ENCODE measurements around the gene GAREM1.

GAREM1 gene

GRCh38 chr18:32287249-32287648, 183.4 kb downstream of the GAREM1 start:
- DNase-seq, result no peak

- DNase-seq, result no peak
Measured at GRCh38 chr18:32286749-32287148, 183.9 kb downstream of the GAREM1 start.

DNA sequence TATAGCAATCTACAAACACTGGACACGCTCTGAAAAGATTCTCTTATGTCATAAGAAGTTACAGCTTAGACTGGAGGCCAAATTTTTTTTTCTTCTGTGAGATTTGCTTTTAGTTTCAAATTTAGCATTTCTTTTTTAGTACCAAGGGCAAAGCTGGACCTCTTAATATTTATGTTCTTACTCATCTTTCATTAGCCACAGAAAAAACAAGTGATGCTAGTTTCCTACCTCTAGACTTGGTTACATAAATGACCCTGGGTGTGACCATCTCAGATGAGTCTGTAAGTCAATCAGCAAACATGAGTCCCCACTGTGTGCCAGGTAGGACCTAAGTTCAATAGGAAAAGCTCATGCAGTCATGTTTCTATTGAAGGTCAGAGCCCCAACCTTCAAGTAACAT, 186.4 kb downstream of the GAREM1 start:
- no peak for DNase-seq

GRCh38 chr18:32280911-32281310, 189.8 kb downstream of the GAREM1 start:
- DNase-seq, result no peak

GRCh38 chr18:32280188-32280783, 190.4 kb downstream of the GAREM1 start:
- no peak for DNase-seq

- DNase-seq, result no peak
Measured at GRCh38 chr18:32278177-32278799, 192.4 kb downstream of the GAREM1 start.

GRCh38 chr18:32277549-32277948, 193.1 kb downstream of the GAREM1 start:
- no peak for DNase-seq

GRCh38 chr18:32276906-32277305, 193.8 kb downstream of the GAREM1 start:
- DNase-seq, result no peak

DNA sequence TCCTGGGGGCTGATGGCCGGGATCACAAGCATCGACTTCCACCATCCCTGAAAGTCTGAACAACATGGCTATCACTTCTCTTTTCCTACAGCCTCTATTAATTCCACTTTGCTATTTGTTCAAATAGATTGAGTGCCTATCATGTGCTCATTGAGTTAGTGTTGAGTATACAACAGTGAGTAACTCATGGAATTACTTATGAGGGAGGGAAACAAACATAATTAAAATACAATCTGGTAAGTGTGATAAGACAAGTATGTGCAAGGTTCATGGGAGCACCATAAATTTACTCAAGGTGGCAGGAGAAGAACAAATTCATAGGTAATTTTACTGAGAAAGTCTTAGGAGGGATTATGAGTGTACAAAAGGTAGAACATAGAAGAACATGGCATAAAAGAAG, 194.4 kb downstream of the GAREM1 start:
- DNase-seq, result no peak

- DNase-seq, result no peak
Measured at GRCh38 chr18:32275221-32275620, 195.5 kb downstream of the GAREM1 start.

- no peak for DNase-seq
Measured at GRCh38 chr18:32274307-32274706, 196.4 kb downstream of the GAREM1 start.

- peak; percentile 43 for DNase-seq
Measured at GRCh38 chr18:32271672-32272208, 198.9 kb downstream of the GAREM1 start.

GRCh38 chr18:32270341-32270740, 200.3 kb downstream of the GAREM1 start:
- no peak for DNase-seq

- DNase-seq, result no peak
Measured at GRCh38 chr18:32267463-32267862, 203.2 kb downstream of the GAREM1 start.

DNA sequence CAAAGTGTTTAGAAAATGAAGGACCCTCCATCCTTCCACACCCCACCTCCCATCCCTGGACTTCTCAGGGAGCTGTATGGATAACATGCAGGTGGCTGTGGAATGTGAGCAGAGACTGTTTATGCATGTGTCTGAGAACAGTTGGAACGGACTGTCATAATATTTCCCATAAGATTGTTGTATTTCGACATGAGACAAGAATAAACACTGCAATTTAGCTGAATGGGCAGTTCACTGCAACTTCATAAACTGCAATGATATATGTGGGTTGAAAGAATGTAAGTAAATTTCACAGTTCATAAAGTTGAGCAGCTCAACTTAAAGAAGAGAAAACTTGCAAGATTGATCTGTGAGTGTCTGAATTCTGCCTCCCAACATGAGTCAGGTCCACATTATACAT, 206.3 kb downstream of the GAREM1 start:
- no peak for DNase-seq

DNA sequence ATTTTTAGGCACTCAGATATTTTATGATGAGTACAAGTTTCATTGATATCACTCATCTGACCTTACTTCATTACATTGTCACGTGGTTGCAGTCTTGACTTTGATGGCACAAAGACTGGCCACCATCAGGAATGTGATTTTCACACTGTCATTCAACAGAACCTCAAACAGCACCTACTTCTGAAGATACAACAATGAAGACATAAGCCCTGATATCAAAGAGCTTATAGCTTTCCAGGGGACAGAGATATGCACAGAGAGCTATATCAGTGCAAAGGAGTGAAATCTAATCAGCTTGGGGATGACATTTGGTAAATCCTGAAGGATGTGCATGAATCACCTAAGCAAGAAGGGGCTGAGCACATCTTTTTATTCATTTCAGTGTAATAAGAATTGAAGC, 208.6 kb downstream of the GAREM1 start:
- no peak for DNase-seq

GRCh38 chr18:32261003-32261402, 209.7 kb downstream of the GAREM1 start:
- DNase-seq, result no peak

DNA sequence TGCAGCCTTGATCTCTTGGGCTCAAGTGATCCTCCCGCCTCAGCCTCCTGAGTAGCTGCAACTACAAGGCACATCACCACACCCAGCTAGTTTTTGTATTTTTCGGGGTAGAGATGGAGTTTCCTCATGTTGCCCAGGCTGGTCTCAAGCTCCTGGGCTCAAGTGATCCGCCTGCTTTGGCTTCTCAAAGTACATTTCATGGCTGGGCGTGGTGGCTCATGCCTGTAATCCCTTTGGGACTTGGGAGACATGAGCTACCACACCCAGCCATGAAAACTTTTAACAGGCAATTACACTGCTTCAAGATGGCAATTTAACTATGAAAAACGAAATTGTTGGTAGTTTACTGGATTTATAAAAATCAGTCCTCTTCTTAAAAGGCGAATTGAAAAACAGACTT, 211.1 kb downstream of the GAREM1 start:
- no peak for DNase-seq

DNA sequence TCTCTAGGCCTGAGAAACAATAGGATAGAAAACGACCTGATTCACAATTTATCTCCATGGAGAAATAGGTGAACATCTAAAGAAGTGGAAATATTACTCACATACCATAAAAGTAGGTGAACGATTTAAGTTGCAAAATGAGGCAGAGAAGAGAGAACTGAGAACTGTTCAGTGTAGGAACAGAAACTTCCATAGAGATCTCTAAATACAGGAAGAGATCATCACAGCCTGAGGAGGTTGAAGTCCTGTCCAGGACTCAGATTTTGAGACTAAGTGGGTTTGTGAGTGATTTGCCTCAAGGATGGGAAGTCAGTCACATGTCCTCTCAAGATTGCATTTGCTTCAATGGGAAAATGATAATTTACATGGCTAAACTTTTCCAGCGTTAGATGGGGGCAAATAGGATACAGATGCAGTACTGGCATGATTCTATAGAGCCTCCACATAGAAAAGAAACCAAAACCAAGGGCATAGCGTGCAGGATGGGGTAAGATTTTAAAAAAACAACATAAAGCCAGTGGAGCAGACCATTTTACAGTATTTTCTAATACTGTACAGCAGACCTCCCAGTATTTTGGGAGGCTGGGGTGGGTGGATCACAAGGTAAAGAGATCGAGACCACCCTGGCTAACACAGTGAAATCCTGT, 212.0 kb downstream of the GAREM1 start:
- DNase-seq, result no peak

DNA sequence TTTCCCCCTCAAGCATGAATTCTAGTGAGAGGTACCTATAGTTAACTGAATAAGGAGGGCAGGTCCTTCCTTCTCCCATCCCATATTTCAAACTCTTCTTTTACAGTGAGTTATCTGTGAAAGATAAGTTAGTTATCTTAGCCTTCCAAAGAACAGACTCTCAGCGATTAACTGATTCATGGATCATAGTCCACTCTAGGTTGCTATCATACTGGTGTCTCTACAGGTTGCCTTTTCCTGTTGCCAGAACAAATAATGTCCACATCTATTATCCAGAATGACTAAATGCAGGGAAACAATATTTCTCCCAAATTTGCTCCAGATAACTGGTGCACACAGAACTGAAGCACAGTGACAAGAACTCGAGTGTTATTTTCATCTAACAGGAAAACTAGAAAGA, 212.5 kb downstream of the GAREM1 start:
- no peak for DNase-seq

DNA sequence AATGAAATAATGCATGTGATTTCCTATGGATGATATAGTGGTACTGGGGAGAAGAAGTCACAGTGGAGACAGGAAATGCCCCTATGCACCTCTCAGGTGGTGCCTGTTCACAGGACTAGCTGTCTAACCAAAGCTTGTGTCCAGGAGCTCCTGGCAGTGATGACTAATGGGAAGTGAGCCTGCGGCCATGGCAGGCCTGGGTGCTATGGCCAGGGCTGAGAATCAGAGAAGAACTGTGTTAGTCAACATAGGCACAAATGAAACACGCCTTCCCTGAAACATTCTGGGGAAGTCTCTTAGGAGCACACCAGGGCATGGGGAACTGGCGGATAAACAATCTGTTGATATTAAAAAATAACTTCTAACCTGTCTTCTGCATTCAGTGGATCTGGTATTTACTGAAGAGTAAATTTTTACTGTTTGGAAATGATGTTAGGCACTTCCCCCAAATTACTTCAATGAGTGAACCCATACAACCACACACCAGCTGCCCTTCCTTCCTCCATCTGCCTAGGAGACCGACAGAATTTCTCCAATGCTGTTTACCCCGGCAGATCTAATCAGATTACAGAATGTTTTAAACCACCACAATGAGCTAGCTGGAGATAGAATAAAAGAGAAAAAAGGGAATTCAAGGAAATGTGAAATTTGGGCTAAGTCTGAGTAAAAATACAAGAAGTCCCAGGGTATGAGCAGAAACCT, 213.4 kb downstream of the GAREM1 start:
- no peak for DNase-seq

GRCh38 chr18:32255570-32255969, 215.1 kb downstream of the GAREM1 start:
- no peak for DNase-seq

- DNase-seq, result no peak
Measured at GRCh38 chr18:32252141-32252860, 218.4 kb downstream of the GAREM1 start.

All from fibroblast of skin of right biceps (primary cell).